NCI-H1930 (cell line): Measurements from ENCODE around the gene P2RX4.
"Not testable (repeated sequence)": the region's sequence is repeated elsewhere in the genome, so short reads cannot be mapped to it uniquely, and the experiment has no call there.

Experiments
- DNase-seq, 2 experiments: peaks; one replicate each; lab custom pipeline; 2025; lab: John Stamatoyannopoulos, UW

The P2RX4 gene

GRCh38 chr12:121222847-121223246, 12.9 kb downstream of the P2RX4 start:
- no peak for DNase-seq

GRCh38 chr12:121223292-121224285, 13.7 kb downstream of the P2RX4 start:
- no peak for DNase-seq

- DNase-seq, result no peak
Observed at GRCh38 chr12:121224591-121224990, 14.7 kb downstream of the P2RX4 start.

- no peak for DNase-seq
Observed at GRCh38 chr12:121226399-121226798, 16.5 kb downstream of the P2RX4 start.

GRCh38 chr12:121226871-121227270, 16.9 kb downstream of the P2RX4 start:
- not testable (repeated sequence) for DNase-seq

- DNase-seq, result no peak
Observed at GRCh38 chr12:121227294-121227693, 17.4 kb downstream of the P2RX4 start.

- DNase-seq, result no peak
Observed at GRCh38 chr12:121228919-121229665, 19.2 kb downstream of the P2RX4 start.

GRCh38 chr12:121229826-121230537, 20.1 kb downstream of the P2RX4 start:
- DNase-seq, result not testable (repeated sequence)

- no peak for DNase-seq
Observed at GRCh38 chr12:121230538-121230907, 20.6 kb downstream of the P2RX4 start.

- DNase-seq, result no peak
Observed at GRCh38 chr12:121232163-121232562, 22.2 kb downstream of the P2RX4 start.

GRCh38 chr12:121232977-121233627, 23.2 kb downstream of the P2RX4 start:
- no peak for DNase-seq

- DNase-seq, result no peak
Observed at GRCh38 chr12:121233628-121234020, 23.7 kb downstream of the P2RX4 start.

GRCh38 chr12:121236776-121237175, 26.8 kb downstream of the P2RX4 start:
- no peak for DNase-seq

GRCh38 chr12:121237415-121237814, 27.5 kb downstream of the P2RX4 start:
- DNase-seq, result no peak

- no peak for DNase-seq
Observed at GRCh38 chr12:121238086-121238485, 28.2 kb downstream of the P2RX4 start.

GRCh38 chr12:121238604-121239350, 28.8 kb downstream of the P2RX4 start:
- DNase-seq, result no peak

- DNase-seq, result no peak
Observed at GRCh38 chr12:121239351-121240061, 29.6 kb downstream of the P2RX4 start.

GRCh38 chr12:121240062-121240420, 30.1 kb downstream of the P2RX4 start:
- DNase-seq, result no peak

GRCh38 chr12:121240484-121241101, 30.7 kb downstream of the P2RX4 start:
- DNase-seq, result no peak
